ENCODE results near the gene SPRY2.
"Not testable (repeated sequence)": the region's sequence is repeated elsewhere in the genome, so short reads cannot be mapped to it uniquely, and the experiment has no call there.

The SPRY2 gene

DNA sequence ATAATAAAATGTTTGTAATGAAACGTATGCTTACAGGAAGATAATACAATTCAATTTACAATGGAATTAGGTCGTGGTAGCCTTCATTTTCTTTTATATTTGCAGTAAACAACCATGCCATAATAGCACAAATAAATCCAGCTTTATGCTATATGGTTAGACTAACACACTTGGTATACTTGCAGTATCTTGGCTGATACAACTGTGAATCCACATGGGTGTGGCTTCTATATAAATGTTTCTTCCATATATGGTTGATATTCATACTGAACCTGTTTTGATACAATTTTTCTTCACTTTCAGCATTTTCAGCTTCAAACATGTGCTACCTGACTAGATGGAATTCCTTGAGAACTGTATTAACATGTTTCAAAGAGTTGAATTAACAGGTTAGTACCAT lies 20.4 kb upstream of the SPRY2 start:
- H3K36me3 ChIP-seq: no peaks in the 10 kb centered on the region
- peaks cover 15 to 20% of the 10 kb centered on the region in 2 experiments for H3K4me1 ChIP-seq (ENCODE audit: control insufficient read depth in 1 of 2, insufficient read depth in 1 of 2, low read depth in 1 of 2, low read length in 1 of 2)
- no peak overlapping the region for H3K27ac ChIP-seq
- TF ChIP-seq, protein P1, sequence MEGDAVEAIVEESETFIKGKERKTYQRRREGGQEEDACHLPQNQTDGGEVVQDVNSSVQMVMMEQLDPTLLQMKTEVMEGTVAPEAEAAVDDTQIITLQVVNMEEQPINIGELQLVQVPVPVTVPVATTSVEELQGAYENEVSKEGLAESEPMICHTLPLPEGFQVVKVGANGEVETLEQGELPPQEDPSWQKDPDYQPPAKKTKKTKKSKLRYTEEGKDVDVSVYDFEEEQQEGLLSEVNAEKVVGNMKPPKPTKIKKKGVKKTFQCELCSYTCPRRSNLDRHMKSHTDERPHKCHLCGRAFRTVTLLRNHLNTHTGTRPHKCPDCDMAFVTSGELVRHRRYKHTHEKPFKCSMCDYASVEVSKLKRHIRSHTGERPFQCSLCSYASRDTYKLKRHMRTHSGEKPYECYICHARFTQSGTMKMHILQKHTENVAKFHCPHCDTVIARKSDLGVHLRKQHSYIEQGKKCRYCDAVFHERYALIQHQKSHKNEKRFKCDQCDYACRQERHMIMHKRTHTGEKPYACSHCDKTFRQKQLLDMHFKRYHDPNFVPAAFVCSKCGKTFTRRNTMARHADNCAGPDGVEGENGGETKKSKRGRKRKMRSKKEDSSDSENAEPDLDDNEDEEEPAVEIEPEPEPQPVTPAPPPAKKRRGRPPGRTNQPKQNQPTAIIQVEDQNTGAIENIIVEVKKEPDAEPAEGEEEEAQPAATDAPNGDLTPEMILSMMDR (IDR thresholded peaks at IDR 0.05): no peak
- no peak overlapping the region for H3K4me3 ChIP-seq (ENCODE audit: low read depth in 1 of 2, low read length in 1 of 2)
- H3K9me3 ChIP-seq: no peaks in the 10 kb centered on the region
- H3K27me3 ChIP-seq: no peaks in the 10 kb centered on the region

- H3K36me3 ChIP-seq: no peaks in the 10 kb centered on the region
- H3K27ac ChIP-seq: no peak overlapping the region
- no peaks in the 10 kb centered on the region for H3K9me3 ChIP-seq
- no peak overlapping the region for H3K4me3 ChIP-seq (ENCODE audit: low read depth in 1 of 2, low read length in 1 of 2)
- TF ChIP-seq, protein P1 (IDR thresholded peaks at IDR 0.05): no peak
- H3K27me3 ChIP-seq: no peaks in the 10 kb centered on the region
- peaks cover 15 to 20% of the 10 kb centered on the region in 2 experiments for H3K4me1 ChIP-seq (ENCODE audit: control insufficient read depth in 1 of 2, insufficient read depth in 1 of 2, low read depth in 1 of 2, low read length in 1 of 2)
Observed at GRCh38 chr13:80360453-80360800, 19.5 kb upstream of the SPRY2 start.

DNA sequence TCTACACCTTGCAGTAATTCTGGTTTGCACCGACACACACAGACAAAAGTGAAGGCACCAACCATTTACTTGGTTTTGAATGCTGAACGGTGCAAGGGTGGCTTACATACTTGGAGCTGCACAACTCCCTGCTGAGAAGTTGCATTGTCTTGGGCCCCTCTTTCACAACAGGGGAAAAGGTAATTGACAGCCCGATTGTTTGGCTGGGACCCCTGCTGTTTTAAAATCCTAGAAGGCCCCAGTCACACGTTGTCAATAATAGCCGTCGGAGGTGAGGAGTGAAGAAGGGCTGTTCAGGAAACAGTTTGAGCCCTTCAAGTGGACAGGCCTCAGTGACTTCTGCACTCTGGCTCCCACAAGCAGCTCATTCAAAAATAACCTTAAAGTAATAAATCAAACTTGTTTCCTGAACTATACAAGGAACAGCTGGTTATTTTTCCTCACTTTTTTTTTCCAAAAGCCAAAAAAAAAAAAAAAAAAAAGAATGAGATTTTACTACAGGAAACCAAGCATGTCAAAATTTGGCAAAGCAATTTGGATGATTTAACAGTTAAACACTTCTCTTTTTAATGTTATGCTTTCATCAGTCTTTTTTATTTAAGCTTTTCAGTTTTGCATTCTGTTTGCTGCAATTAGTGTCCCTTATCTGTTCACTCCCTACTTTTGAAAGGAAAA lies 19.0 kb upstream of the SPRY2 start:
- Histone ChIP-seq H3K36me3 (no peaks in the 10 kb centered on the region), H3K27ac (no peak overlapping the region), H3K4me1 (ENCODE audit: control insufficient read depth in 1 of 2, insufficient read depth in 1 of 2, low read depth in 1 of 2, low read length in 1 of 2) (peaks cover 15 to 20% of the 10 kb centered on the region in 2 experiments), H3K27me3 (no peaks in the 10 kb centered on the region), H3K4me3 (ENCODE audit: low read depth in 1 of 2, low read length in 1 of 2) (no peak overlapping the region), H3K9me3 (no peaks in the 10 kb centered on the region)
- TF ChIP-seq, protein P1 (IDR thresholded peaks at IDR 0.05): no peak

GRCh38 chr13:80359414-80359777 lies 18.5 kb upstream of the SPRY2 start:
- Histone ChIP-seq H3K27ac (no peak overlapping the region), H3K4me3 (ENCODE audit: low read depth in 1 of 2, low read length in 1 of 2) (no peak overlapping the region), H3K4me1 (ENCODE audit: control insufficient read depth in 1 of 2, insufficient read depth in 1 of 2, low read depth in 1 of 2, low read length in 1 of 2) (peaks cover 15 to 20% of the 10 kb centered on the region in 2 experiments), H3K9me3 (no peaks in the 10 kb centered on the region), H3K27me3 (no peaks in the 10 kb centered on the region), H3K36me3 (no peaks in the 10 kb centered on the region)
- TF ChIP-seq, protein P1 (IDR thresholded peaks at IDR 0.05): no peak

DNA sequence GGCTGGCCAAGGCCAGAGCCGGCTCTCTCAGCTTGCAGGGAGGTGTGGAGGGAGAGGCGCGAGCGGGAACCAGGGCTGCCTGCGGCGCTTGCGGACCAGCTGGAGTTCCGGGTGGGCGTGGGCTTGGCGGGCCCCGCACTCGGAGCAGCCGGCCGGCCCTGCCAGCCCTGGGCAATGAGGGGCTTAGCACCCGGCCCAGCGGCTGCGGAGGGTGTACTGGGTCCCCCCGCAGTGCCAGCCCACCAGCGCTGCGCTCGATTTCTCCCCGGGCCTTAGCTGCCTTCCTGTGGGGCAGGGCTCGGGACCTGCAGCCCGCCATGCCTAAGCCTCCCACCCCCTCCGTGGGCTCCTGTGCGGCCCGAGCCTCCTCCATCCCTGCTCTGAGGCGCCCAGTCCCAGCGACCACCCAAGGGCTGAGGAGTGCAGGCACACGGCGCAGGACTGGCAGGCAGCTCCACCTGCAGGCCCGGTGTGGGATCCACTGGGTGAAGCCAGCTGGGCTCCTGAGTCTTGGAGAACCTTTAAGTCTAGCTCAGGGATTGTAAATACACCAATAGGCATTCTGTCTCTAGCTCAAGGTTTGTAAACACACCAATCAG lies 14.7 kb upstream of the SPRY2 start:
- H3K27me3 ChIP-seq; H3K4me3 ChIP-seq (ENCODE audit: low read depth in 1 of 2, low read length in 1 of 2); H3K9me3 ChIP-seq; H3K27ac ChIP-seq; H3K36me3 ChIP-seq: not testable (repeated sequence)
- peaks cover 14% of the 10 kb centered on the region in 2 experiments for H3K4me1 ChIP-seq (ENCODE audit: control insufficient read depth in 1 of 2, insufficient read depth in 1 of 2, low read depth in 1 of 2, low read length in 1 of 2)

DNA sequence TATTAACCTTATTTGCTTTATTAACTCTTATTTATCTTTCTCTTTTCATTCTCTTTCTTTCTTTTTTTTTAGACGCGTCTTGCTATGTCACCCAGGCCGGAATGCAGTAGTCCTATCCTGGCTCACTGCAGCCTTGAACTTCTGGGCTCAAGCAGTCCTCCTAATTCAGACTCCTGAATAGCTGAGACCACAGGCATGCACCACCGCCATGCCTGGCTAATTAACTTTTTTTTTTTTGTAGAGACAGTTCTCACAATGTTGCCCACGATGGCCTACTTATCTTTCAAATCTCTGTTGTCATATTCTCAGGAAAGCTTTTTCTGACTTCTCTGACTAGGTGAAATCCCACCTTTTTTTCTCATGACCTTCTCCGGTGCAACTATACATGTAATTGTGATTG lies 7.8 kb upstream of the SPRY2 start:
- TF ChIP-seq, protein P1 (IDR thresholded peaks at IDR 0.05): no peak
- Histone ChIP-seq H3K36me3 (no peaks in the 10 kb centered on the region), H3K27ac (no peak overlapping the region), H3K4me1 (ENCODE audit: control insufficient read depth in 1 of 2, insufficient read depth in 1 of 2, low read depth in 1 of 2, low read length in 1 of 2) (no peaks in the 10 kb centered on the region), H3K9me3 (no peaks in the 10 kb centered on the region), H3K27me3 (no peaks in the 10 kb centered on the region), H3K4me3 (ENCODE audit: low read depth in 1 of 2, low read length in 1 of 2) (no peak overlapping the region)
